GM12873 (cell line): Measurements from ENCODE around the gene GRK2.

ENCODE experiments used
- CTCF ChIP-seq: IDR thresholded peaks from 2 replicates; pipeline ENCODE4 v1.5.1; 2012; ENCODE audit warnings: low read depth, mild to moderate bottlenecking, moderate library complexity, low read length, control low read depth; ENCODE audit not compliant: insufficient read depth; ENCODE audit errors: missing control alignments

Gene GRK2

GRCh38 chr11:67298786-67299185 lies 32.5 kb downstream of the GRK2 start:
- TF ChIP-seq CTCF = no peak

- TF ChIP-seq CTCF = no peak
Observed at GRCh38 chr11:67299471-67300191, 33.4 kb downstream of the GRK2 start.

GRCh38 chr11:67300256-67300755 lies 34.0 kb downstream of the GRK2 start:
- no peak for TF ChIP-seq CTCF

- TF ChIP-seq CTCF = no peak
Observed at GRCh38 chr11:67300756-67301312, 34.6 kb downstream of the GRK2 start.

- no peak for TF ChIP-seq CTCF
Observed at GRCh38 chr11:67301313-67301921, 35.1 kb downstream of the GRK2 start.

GRCh38 chr11:67301951-67302516 lies 35.8 kb downstream of the GRK2 start:
- no peak for TF ChIP-seq CTCF

- no peak for TF ChIP-seq CTCF
Observed at GRCh38 chr11:67302571-67303131, 36.4 kb downstream of the GRK2 start.
